MM.1S (cell line): ENCODE data around the gene NPY.

Source experiments
- DNase-seq: peaks from one replicate; pipeline ENCODE4 v3.0.0-alpha.2; 2015
- H2AFZ ChIP-seq: fragments of 300-600 bp; sonication (generic); 2 replicates; pipeline ENCODE4 v1.6.0; 2016; ENCODE audit warnings: antibody characterized with exemption, low read length
- H3F3A ChIP-seq: fragments of 300-600 bp; sonication (generic); 2 replicates; pipeline ENCODE4 v1.6.1; 2016; ENCODE audit warnings: mild to moderate bottlenecking, antibody characterized with exemption, low read length, moderate library complexity, mixed read lengths; ENCODE audit not compliant: insufficient read depth
- H3K27ac ChIP-seq: fragments of 300-600 bp; sonication (generic); 2 replicates; pipeline ENCODE4 v1.5.1; 2016; ENCODE audit warnings: mild to moderate bottlenecking, low read length
- H3K27me3 ChIP-seq: fragments of 300-600 bp; sonication (generic); replicated peaks from 2 replicates; pipeline ENCODE4 v1.6.0; 2016; ENCODE audit warnings: low read length; ENCODE audit not compliant: insufficient read depth
- H3K36me3 ChIP-seq: fragments of 300-600 bp; sonication (generic); replicated peaks from 2 replicates; pipeline ENCODE4 v1.6.1; 2016; ENCODE audit warnings: mild to moderate bottlenecking, low read length, mixed read lengths; ENCODE audit not compliant: insufficient read depth
- H3K4me1 ChIP-seq: fragments of 300-600 bp; sonication (generic); 2 replicates; pipeline ENCODE4 v1.6.1; 2016; ENCODE audit warnings: low read length, mixed read lengths
- H3K4me2 ChIP-seq: fragments of 300-600 bp; sonication (generic); 2 replicates; pipeline ENCODE4 v1.6.0; 2016; ENCODE audit warnings: low read depth, low read length
- H3K4me3 ChIP-seq: fragments of 300-600 bp; sonication (generic); 2 replicates; pipeline ENCODE4 v1.5.1; 2016; ENCODE audit warnings: low read length, mixed read lengths
- H3K79me2 ChIP-seq: fragments of 300-600 bp; sonication (generic); 2 replicates; pipeline ENCODE4 v1.6.1; 2016; ENCODE audit warnings: mixed run types, low read length, mixed read lengths
- H3K9ac ChIP-seq: fragments of 300-600 bp; sonication (generic); 2 replicates; pipeline ENCODE4 v1.6.1; 2016; ENCODE audit warnings: low read length, mixed read lengths
- H3K9me2 ChIP-seq: fragments of 300-600 bp; sonication (generic); replicated peaks from 2 replicates; pipeline ENCODE4 v1.6.1; 2016; ENCODE audit warnings: mild to moderate bottlenecking, low read length, mixed read lengths; ENCODE audit not compliant: insufficient read depth
- H3K9me3 ChIP-seq: fragments of 300-600 bp; sonication (generic); replicated peaks from 2 replicates; pipeline ENCODE4 v1.6.1; 2016; ENCODE audit warnings: mild to moderate bottlenecking, low read length, mixed read lengths; ENCODE audit not compliant: insufficient read depth
- H4K20me1 ChIP-seq: fragments of 300-600 bp; sonication (generic); 2 replicates; pipeline ENCODE4 v1.6.1; 2016; ENCODE audit warnings: mild to moderate bottlenecking, low read length, moderate library complexity, mixed read lengths; ENCODE audit not compliant: insufficient read depth
- EZH2 ChIP-seq: fragments of 300-600 bp; sonication (generic); optimal IDR thresholded peaks from 2 replicates; pipeline ENCODE3; 2017; ENCODE audit warnings: low read depth, mild to moderate bottlenecking, antibody characterized with exemption, low read length, mixed read lengths
- EZH2phosphoT487 ChIP-seq: fragments of 300-600 bp; sonication (generic); IDR thresholded peaks from 2 replicates; pipeline ENCODE4 v1.6.1; 2018; ENCODE audit warnings: antibody characterized with exemption, low read length
- TF ChIP-seq, protein P1 (sequence below): fragments of 300-600 bp; sonication (generic); IDR thresholded peaks from 2 replicates; pipeline ENCODE4 v1.5.1; 2016; ENCODE audit warnings: antibody characterized with exemption, low read length, mixed read lengths

The NPY gene

DNA sequence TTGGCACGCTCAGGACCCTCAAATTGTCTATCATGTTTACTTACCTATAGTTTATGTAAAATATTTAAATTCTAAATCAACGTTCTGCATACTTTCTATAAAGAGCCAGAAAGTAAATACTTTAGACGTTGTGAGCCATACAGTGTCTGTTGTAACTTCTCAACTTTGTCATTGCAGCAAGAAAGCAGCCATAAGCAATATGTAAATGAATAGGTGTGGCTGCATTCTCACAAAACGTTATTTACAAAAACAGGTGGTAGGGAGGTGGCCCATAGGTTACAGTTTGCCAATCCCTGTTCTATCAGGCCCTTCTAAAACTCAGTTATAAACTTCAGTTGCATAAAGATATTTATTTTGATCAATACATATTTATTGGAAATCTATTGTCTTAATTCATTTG lies 12.1 kb upstream of the NPY start:
- Histone ChIP-seq H3K9ac (no peak overlapping the region), H3K4me1 (no peaks in the 10 kb centered on the region), H3K9me3 (no peaks in the 10 kb centered on the region), H4K20me1 (no peaks in the 10 kb centered on the region), H3K79me2 (no peaks in the 10 kb centered on the region), H3K9me2 (no peaks in the 10 kb centered on the region), H3K4me2 (no peak overlapping the region), H2AFZ (no peak overlapping the region), H3K27me3 (no peaks in the 10 kb centered on the region), H3K27ac (no peak overlapping the region), H3K4me3 (no peak overlapping the region), H3K36me3 (no peaks in the 10 kb centered on the region), H3F3A (no peaks in the 10 kb centered on the region)
- TF ChIP-seq, protein P1, sequence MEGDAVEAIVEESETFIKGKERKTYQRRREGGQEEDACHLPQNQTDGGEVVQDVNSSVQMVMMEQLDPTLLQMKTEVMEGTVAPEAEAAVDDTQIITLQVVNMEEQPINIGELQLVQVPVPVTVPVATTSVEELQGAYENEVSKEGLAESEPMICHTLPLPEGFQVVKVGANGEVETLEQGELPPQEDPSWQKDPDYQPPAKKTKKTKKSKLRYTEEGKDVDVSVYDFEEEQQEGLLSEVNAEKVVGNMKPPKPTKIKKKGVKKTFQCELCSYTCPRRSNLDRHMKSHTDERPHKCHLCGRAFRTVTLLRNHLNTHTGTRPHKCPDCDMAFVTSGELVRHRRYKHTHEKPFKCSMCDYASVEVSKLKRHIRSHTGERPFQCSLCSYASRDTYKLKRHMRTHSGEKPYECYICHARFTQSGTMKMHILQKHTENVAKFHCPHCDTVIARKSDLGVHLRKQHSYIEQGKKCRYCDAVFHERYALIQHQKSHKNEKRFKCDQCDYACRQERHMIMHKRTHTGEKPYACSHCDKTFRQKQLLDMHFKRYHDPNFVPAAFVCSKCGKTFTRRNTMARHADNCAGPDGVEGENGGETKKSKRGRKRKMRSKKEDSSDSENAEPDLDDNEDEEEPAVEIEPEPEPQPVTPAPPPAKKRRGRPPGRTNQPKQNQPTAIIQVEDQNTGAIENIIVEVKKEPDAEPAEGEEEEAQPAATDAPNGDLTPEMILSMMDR, result no peak
- TF ChIP-seq EZH2, result no peak
- no peak for TF ChIP-seq EZH2phosphoT487
- no peak for DNase-seq

DNA sequence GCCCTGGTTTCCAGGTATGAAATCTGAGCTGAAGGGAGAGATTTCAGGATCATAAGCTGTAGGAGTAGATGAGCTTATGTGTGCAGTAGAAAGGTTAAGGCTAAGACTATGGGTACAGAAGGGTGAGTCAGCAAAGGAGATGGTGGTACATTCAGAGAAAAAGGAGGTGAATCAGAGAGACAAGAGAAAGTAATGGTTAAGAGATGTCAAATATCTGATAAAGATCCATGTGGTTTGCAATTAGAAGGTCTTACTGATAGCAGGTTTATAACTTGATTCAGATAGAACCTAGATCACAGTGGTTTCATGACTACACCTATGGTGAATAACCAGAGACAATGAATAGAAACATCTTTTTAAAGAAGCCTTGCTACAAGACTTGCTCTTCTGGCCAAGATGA lies 4.5 kb upstream of the NPY start:
- Histone ChIP-seq H4K20me1 (no peaks in the 10 kb centered on the region), H3K4me2 (no peak overlapping the region), H3K27me3 (0 out of 2 replicates have a peak, but pooled peaks cover 2% of the 10 kb centered on the region), H3K27ac (no peak overlapping the region), H3K79me2 (no peaks in the 10 kb centered on the region), H3F3A (no peaks in the 10 kb centered on the region), H3K9me3 (no peaks in the 10 kb centered on the region), H3K9ac (no peak overlapping the region), H3K9me2 (no peaks in the 10 kb centered on the region), H3K4me3 (no peak overlapping the region), H3K36me3 (no peaks in the 10 kb centered on the region), H3K4me1 (no peaks in the 10 kb centered on the region), H2AFZ (no peak overlapping the region)
- TF ChIP-seq EZH2, result no peak
- TF ChIP-seq EZH2phosphoT487, result no peak
- TF ChIP-seq, protein P1, result no peak
- DNase-seq, result no peak

DNA sequence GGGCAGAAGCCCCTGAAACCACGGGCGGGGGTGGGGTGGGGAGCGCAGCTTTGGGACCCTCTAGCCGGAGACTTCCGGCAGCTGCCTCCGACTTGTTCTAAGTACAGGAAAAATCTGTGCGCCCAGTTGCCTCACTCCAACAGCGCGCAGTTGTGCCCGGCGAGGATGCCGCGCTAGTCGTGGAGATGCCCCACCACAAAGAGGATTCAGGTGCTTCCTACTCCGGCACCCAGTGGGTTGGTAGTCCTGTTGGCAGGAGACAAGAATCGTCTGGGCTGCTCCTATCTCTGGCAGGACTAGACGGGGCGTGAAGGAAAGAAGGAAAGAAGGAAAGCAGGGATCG lies 465 bp upstream of the NPY start:
- Histone ChIP-seq H3K36me3 (no peaks in the 10 kb centered on the region), H3K79me2 (no peaks in the 10 kb centered on the region), H4K20me1 (no peaks in the 10 kb centered on the region), H3K9ac (no peak overlapping the region), H3F3A (no peaks in the 10 kb centered on the region), H3K4me1 (no peaks in the 10 kb centered on the region), H3K9me2 (no peaks in the 10 kb centered on the region), H3K4me2 (peak overlapping the region; percentile 59; the same call in 1 of the 2 replicates), H2AFZ (no peak overlapping the region), H3K4me3 (no peak overlapping the region), H3K9me3 (no peaks in the 10 kb centered on the region), H3K27me3 (0 out of 2 replicates have a peak, but pooled peaks cover 9% of the 10 kb centered on the region), H3K27ac (no peak overlapping the region)
- DNase-seq, result no peak
- TF ChIP-seq, protein P1, result no peak
- TF ChIP-seq EZH2phosphoT487 (no peak), EZH2 (no peak)
